HG03066 (cell line): ENCODE measurements around the gene KCTD2.

Source experiments
- ATAC-seq: cut with Tn5 transposase; IDR thresholded peaks from one replicate; pipeline ENCODE4 v1.9.1; 2021; ENCODE audit warnings: low read depth; ENCODE audit not compliant: unreplicated experiment

KCTD2 gene

GRCh38 chr17:75074532-75074931, 27.5 kb downstream of the KCTD2 start:
- no peak for ATAC-seq

- no peak for ATAC-seq
These were observed 28.7 kb downstream of the KCTD2 start for GRCh38 chr17:75075597-75076336.

- no peak for ATAC-seq
These were observed 30.1 kb downstream of the KCTD2 start for GRCh38 chr17:75077072-75077495.

GRCh38 chr17:75077496-75078283, 30.7 kb downstream of the KCTD2 start:
- ATAC-seq: no peak

GRCh38 chr17:75078284-75079022, 31.4 kb downstream of the KCTD2 start:
- ATAC-seq: no peak

GRCh38 chr17:75079023-75079373, 32.0 kb downstream of the KCTD2 start:
- ATAC-seq: no peak

- ATAC-seq: no peak
These were observed 34.9 kb downstream of the KCTD2 start for GRCh38 chr17:75081611-75082540.

GRCh38 chr17:75082683-75083082, 35.7 kb downstream of the KCTD2 start:
- no peak for ATAC-seq

GRCh38 chr17:75084039-75084660, 37.1 kb downstream of the KCTD2 start:
- ATAC-seq: no peak

- no peak for ATAC-seq
These were observed 39.6 kb downstream of the KCTD2 start for GRCh38 chr17:75086496-75087181.

- no peak for ATAC-seq
These were observed 40.1 kb downstream of the KCTD2 start for GRCh38 chr17:75087182-75087557.

- ATAC-seq: peak; percentile 60
These were observed 40.8 kb downstream of the KCTD2 start, which contains the start of gene SLC16A5 for GRCh38 chr17:75087558-75088453. Gene SLC16A5, plus strand, starts transcription at chr17:75087954. Its CDS starts 5,683 bp downstream, at chr17:75093637.

GRCh38 chr17:75088465-75089417, 41.7 kb downstream of the KCTD2 start:
- no peak for ATAC-seq

- no peak for ATAC-seq
These were observed 44.1 kb downstream of the KCTD2 start for GRCh38 chr17:75090871-75091854.

- ATAC-seq: no peak
These were observed 44.9 kb downstream of the KCTD2 start for GRCh38 chr17:75091855-75092327.
